SK-N-SH (cell line): Measurements from ENCODE around the gene SLCO2B1. TPM values are rescaled to one million over a fixed set of nuclear protein-coding genes. Genes with fewer than 3 reads are reported as not detected.

Experiments used
- CTCF ChIA-PET: fragments of 300-600, 350-600 bp; formaldehyde crosslinking; extraction: SDS; loops from one replicate; lab custom pipeline; 2021; lab: Yijun Ruan, JAX
- POLR2A ChIA-PET: fragments of 350-600 bp; sonication (Branson Sonifier 250); formaldehyde crosslinking; extraction: SDS; loops from one replicate; lab custom pipeline; 2020; ENCODE audit warnings: antibody characterized with exemption, inconsistent platforms; lab: Yijun Ruan, JAX
- DNase-seq: peaks from one replicate; pipeline ENCODE4 v3.0.0; 2012
- H2AFZ ChIP-seq: fragments of 200-600 bp; sonication (generic); 2 replicates; pipeline ENCODE4 v1.8.1; 2016; ENCODE audit warnings: antibody characterized with exemption, mild to moderate bottlenecking, low read depth
- H3F3A ChIP-seq: fragments of 200-600 bp; sonication (generic); replicated peaks from 2 replicates; pipeline ENCODE3; 2016; ENCODE audit warnings: antibody characterized with exemption, mild to moderate bottlenecking; ENCODE audit not compliant: insufficient read depth
- H3K27ac ChIP-seq, 2 experiments: fragments of 200-500 bp in 1 of 2; fragments of 200-600 bp in 1 of 2; sonication (Bioruptor generic) in 1 of 2; sonication (generic), shearing (Covaris generic) in 1 of 2; 2 replicates each; pipeline versions ENCODE4 v1.5.1 to v1.6.1; 2014 to 2016; ENCODE audit warnings: low read depth in 2 of 2, inconsistent platforms in 1 of 2, low read length in 1 of 2, mild to moderate bottlenecking in 1 of 2, mixed read lengths in 1 of 2
- H3K27me3 ChIP-seq: fragments of 200-600 bp; sonication (generic), shearing (Covaris generic); 2 replicates; pipeline ENCODE4 v1.6.1; 2016; ENCODE audit warnings: mixed run types; ENCODE audit not compliant: insufficient read depth
- H3K36me3 ChIP-seq, 2 experiments: fragments of 200-500 bp in 1 of 2; fragments of 200-600 bp in 1 of 2; sonication (Bioruptor generic) in 1 of 2; sonication (generic) in 1 of 2; replicated peaks in 1 of 2; 2 replicates each; pipeline versions ENCODE3 to v1.5.1; 2014 to 2016; ENCODE audit warnings: low read length in 1 of 2, mild to moderate bottlenecking in 1 of 2; ENCODE audit not compliant: insufficient read depth in 2 of 2, control insufficient read depth in 1 of 2
- H3K4me1 ChIP-seq, 2 experiments: fragments of 200-500 bp in 1 of 2; fragments of 200-600 bp in 1 of 2; sonication (Bioruptor generic) in 1 of 2; sonication (generic), shearing (Covaris generic) in 1 of 2; 2 replicates each; pipeline versions ENCODE4 v1.5.1 to v1.6.1; 2014 to 2016; ENCODE audit warnings: low read depth in 1 of 2, low read length in 1 of 2, mixed run types in 1 of 2; ENCODE audit not compliant: insufficient read depth in 2 of 2, control insufficient read depth in 1 of 2
- H3K4me2 ChIP-seq: fragments of 200-600 bp; sonication (generic), shearing (Covaris generic); 2 replicates; pipeline ENCODE4 v1.6.1; 2017; ENCODE audit warnings: mixed run types
- H3K4me3 ChIP-seq, 2 experiments: fragments of 200-500 bp in 1 of 2; fragments of 200-600 bp in 1 of 2; sonication (Bioruptor generic) in 1 of 2; sonication (generic), shearing (Covaris generic) in 1 of 2; 2 replicates each; pipeline versions ENCODE4 v1.5.1 to v1.8.1; 2014 to 2016; ENCODE audit warnings: low read depth in 2 of 2, inconsistent platforms in 1 of 2, low read length in 1 of 2, mild to moderate bottlenecking in 1 of 2, mixed read lengths in 1 of 2, moderate library complexity in 1 of 2
- H3K79me2 ChIP-seq: fragments of 200-600 bp; sonication (generic); 2 replicates; pipeline ENCODE4 v1.8.1; 2017; ENCODE audit warnings: mild to moderate bottlenecking; ENCODE audit not compliant: insufficient read depth
- H3K9ac ChIP-seq: fragments of 200-600 bp; sonication (generic); 2 replicates; pipeline ENCODE4 v1.6.1; 2017; ENCODE audit warnings: mixed run types
- H3K9me2 ChIP-seq: fragments of 200-600 bp; sonication (generic); 2 replicates; pipeline ENCODE4 v1.6.1; 2017; ENCODE audit warnings: mixed run types
- H3K9me3 ChIP-seq: fragments of 200-600 bp; sonication (generic); 2 replicates; pipeline ENCODE4 v1.6.1; 2017; ENCODE audit warnings: mixed run types, mild to moderate bottlenecking, moderate library complexity
- H4K20me1 ChIP-seq: fragments of 200-600 bp; sonication (generic); 2 replicates; pipeline ENCODE4 v1.6.1; 2017; ENCODE audit warnings: mild to moderate bottlenecking, mixed run types; ENCODE audit not compliant: insufficient read depth
- CHD2 ChIP-seq: fragments of 150-350 bp; IDR thresholded peaks from 2 replicates; pipeline ENCODE4 v1.6.1; 2018; ENCODE audit warnings: low read length; ENCODE audit not compliant: partially characterized antibody
- ELF1 ChIP-seq: IDR thresholded peaks from 2 replicates; pipeline ENCODE4 v1.4.0; 2012
- EZH2phosphoT487 ChIP-seq: fragments of 200-600 bp; sonication (generic); IDR thresholded peaks from 2 replicates; pipeline ENCODE4 v1.6.1; 2017; ENCODE audit warnings: low read depth, mixed run types, mild to moderate bottlenecking, antibody characterized with exemption, moderate library complexity, borderline replicate concordance
- MEF2A ChIP-seq: IDR thresholded peaks from 2 replicates; pipeline ENCODE4 v1.4.0; 2012; ENCODE audit warnings: low read depth, borderline replicate concordance
- MXI1 ChIP-seq: IDR thresholded peaks from 2 replicates; pipeline ENCODE4 v1.6.1; 2012; ENCODE audit warnings: mild to moderate bottlenecking, low read depth, low read length, improper control_type of control experiment
- PBX3 ChIP-seq: IDR thresholded peaks from 2 replicates; pipeline ENCODE4; 2012
- RCOR1 ChIP-seq: fragments of 150-350 bp; IDR thresholded peaks from 2 replicates; pipeline ENCODE4 v1.6.1; 2017; ENCODE audit warnings: antibody characterized with exemption, low read length
- RFX5 ChIP-seq: IDR thresholded peaks from 2 replicates; pipeline ENCODE4 v1.6.1; 2012; ENCODE audit warnings: mild to moderate bottlenecking, improper control_type of control experiment, low read length
- RXRA ChIP-seq: IDR thresholded peaks from 2 replicates; pipeline ENCODE4 v1.4.0; 2012; ENCODE audit warnings: low read depth, mild to moderate bottlenecking, borderline replicate concordance
- TCF12 ChIP-seq: IDR thresholded peaks from 2 replicates; pipeline ENCODE4 v1.4.0; 2012
- TEAD4 ChIP-seq: IDR thresholded peaks from 2 replicates; pipeline ENCODE4 v1.4.0; 2012; ENCODE audit warnings: mild to moderate bottlenecking, borderline replicate concordance; ENCODE audit not compliant: insufficient read depth
- USF1 ChIP-seq: IDR thresholded peaks from 2 replicates; pipeline ENCODE4 v1.4.0; 2012; ENCODE audit warnings: low read depth, borderline replicate concordance
- YY1 ChIP-seq: IDR thresholded peaks from 2 replicates; pipeline ENCODE4 v1.4.0; 2012; ENCODE audit warnings: low read depth, mild to moderate bottlenecking
- ZBTB33 ChIP-seq: IDR thresholded peaks from 2 replicates; pipeline ENCODE4 v1.4.0; 2012; ENCODE audit warnings: low read depth, borderline replicate concordance
- WGBS: methylation state at CpG from one replicate; pipeline ENCODE4 v1.1.6; 2017; ENCODE audit warnings: low lambda C conversion rate; 5-methylcytosine and 5-hydroxymethylcytosine counted together
- polyA plus RNA-seq, 3 experiments: library from polyadenylated mRNA; depleted of rRNA; stranded (reverse); fragments of >200 nt; gene quantifications; 2 replicates each; pipeline ENCODE4 v1.2.3, GENCODE V29; 2012
- TF ChIP-seq, protein P1 (sequence below): fragments of 150-350 bp; IDR thresholded peaks from 2 replicates; pipeline ENCODE4 v1.6.1; 2017; ENCODE audit warnings: antibody characterized with exemption, low read length, low read depth, borderline replicate concordance

SLCO2B1 gene
- polyA plus RNA-seq, 1 of the 3 experiments (the other 2 are of a cell fraction): 0.18 TPM

- H3K9ac ChIP-seq: no peak overlapping the region
- H3F3A ChIP-seq: no peaks in the 10 kb centered on the region
- no peaks in the 10 kb centered on the region for H3K79me2 ChIP-seq
- no peak overlapping the region for H3K4me3 ChIP-seq
- H3K27me3 ChIP-seq: no peaks in the 10 kb centered on the region; the same call in 1 of the 2 replicates
- no peaks in the 10 kb centered on the region for H3K36me3 ChIP-seq
- H3K4me1 ChIP-seq: peaks cover 0 to 4% of the 10 kb centered on the region in 2 experiments; a peak in 1 of 4 replicates
- TF ChIP-seq, protein P1, sequence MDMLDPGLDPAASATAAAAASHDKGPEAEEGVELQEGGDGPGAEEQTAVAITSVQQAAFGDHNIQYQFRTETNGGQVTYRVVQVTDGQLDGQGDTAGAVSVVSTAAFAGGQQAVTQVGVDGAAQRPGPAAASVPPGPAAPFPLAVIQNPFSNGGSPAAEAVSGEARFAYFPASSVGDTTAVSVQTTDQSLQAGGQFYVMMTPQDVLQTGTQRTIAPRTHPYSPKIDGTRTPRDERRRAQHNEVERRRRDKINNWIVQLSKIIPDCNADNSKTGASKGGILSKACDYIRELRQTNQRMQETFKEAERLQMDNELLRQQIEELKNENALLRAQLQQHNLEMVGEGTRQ: no peak
- no peak for TF ChIP-seq PBX3
- TF ChIP-seq RXRA: no peak
- TF ChIP-seq RCOR1: no peak
- no peak for TF ChIP-seq TCF12
- no peak for TF ChIP-seq RFX5
- no peak for TF ChIP-seq YY1
- TF ChIP-seq TEAD4: no peak
- no peak for TF ChIP-seq ZBTB33
- no peak for TF ChIP-seq USF1
- TF ChIP-seq EZH2phosphoT487: no peak
- no peak for TF ChIP-seq MEF2A
- TF ChIP-seq ELF1: no peak
- TF ChIP-seq CHD2: no peak
- TF ChIP-seq MXI1: no peak
- no peak overlapping the region for H3K27ac ChIP-seq
- H4K20me1 ChIP-seq: no peaks in the 10 kb centered on the region
- DNase-seq: no peak
- ChIA-PET CTCF (interaction anchor here (1.3 to 16.0 kb wide), 9 partner anchors 11 to 280 kb away, joined by 4 to 630 read pairs (median 13); partner anchors contain the start of genes SLCO2B1 and TPBGL), POLR2A (no interaction called here)
- H3K4me2 ChIP-seq: no peak overlapping the region
- 76% methylated on average over 2 of the region's 2 CpGs for WGBS
- no peak overlapping the region for H2AFZ ChIP-seq
- no peaks in the 10 kb centered on the region for H3K9me2 ChIP-seq
- no peaks in the 10 kb centered on the region for H3K9me3 ChIP-seq
Observed at GRCh38 chr11:75203641-75204011, 52.7 kb downstream of the SLCO2B1 start.
